GOT3 (cell line): Measurements from ENCODE around the gene LIMK1.
"Not testable (repeated sequence)": the region's sequence is repeated elsewhere in the genome, so short reads cannot be mapped to it uniquely, and the experiment has no call there.

Source experiments
- DNase-seq: peaks from one replicate; lab custom pipeline; 2025; ENCODE audit warnings: mixed read lengths; lab: John Stamatoyannopoulos, UW

Gene LIMK1

DNA sequence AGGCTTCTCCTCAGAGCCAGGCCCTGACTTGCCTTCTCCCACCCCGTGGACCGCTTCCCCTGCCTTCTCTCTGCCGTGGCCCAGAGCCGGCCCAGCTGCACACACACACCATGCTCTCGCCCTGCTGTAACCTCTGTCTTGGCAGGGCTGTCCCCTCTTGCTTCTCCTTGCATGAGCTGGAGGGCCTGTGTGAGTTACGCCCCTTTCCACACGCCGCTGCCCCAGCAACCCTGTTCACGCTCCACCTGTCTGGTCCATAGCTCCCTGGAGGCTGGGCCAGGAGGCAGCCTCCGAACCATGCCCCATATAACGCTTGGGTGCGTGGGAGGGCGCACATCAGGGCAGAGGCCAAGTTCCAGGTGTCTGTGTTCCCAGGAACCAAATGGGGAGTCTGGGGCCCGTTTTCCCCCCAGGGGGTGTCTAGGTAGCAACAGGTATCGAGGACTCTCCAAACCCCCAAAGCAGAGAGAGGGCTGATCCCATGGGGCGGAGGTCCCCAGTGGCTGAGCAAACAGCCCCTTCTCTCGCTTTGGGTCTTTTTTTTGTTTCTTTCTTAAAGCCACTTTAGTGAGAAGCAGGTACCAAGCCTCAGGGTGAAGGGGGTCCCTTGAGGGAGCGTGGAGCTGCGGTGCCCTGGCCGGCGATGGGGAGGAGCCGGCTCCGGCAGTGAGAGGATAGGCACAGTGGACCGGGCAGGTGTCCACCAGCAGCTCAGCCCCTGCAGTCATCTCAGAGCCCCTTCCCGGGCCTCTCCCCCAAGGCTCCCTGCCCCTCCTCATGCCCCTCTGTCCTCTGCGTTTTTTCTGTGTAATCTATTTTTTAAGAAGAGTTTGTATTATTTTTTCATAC lies 38.0 kb downstream of the LIMK1 start:
- DNase-seq = no peak

DNA sequence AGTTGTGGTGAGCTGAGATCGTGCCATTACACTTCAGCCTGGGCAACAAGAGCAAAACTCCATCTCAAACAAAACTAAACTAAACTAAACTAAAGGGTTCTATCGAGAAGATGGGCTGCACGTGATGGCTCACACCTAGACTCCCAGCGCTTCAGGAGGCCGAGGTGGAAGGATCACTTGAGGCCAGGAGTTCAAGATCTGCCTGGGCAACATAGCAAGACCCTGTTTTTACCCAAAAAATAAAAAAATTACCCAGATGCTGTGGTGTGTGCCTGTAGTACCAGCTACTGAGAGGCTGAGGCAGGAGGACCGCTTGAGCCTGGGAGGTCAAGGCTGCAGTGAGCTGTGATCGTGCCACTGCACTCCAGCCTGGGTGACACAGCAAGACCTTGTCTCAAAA lies 40.3 kb downstream of the LIMK1 start:
- not testable (repeated sequence) for DNase-seq

- no peak for DNase-seq
Measured at GRCh38 chr7:74126220-74126880, 42.7 kb downstream of the LIMK1 start.

- no peak for DNase-seq
Measured at GRCh38 chr7:74129887-74130286, 46.3 kb downstream of the LIMK1 start.

DNA sequence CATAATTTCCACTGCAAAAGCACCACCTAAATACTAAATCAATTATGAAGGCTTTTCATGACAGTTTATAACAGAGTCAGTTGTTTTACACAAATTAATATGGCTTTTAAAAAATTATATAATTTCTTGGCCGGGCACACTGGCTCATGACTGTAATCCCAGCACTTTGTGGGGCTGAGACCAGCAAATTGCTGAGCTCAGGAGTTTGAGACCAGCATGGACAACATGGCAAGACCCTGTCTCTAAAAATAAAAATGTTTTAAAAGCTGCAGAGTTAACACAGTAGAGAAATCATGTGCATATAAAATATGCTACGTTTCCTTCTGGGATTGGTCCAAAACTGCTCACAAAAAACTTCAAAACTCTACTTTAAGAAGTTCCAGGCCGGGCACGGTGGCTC lies 46.9 kb downstream of the LIMK1 start:
- DNase-seq = no peak

GRCh38 chr7:74134117-74134620 lies 50.6 kb downstream of the LIMK1 start:
- DNase-seq = no peak

DNA sequence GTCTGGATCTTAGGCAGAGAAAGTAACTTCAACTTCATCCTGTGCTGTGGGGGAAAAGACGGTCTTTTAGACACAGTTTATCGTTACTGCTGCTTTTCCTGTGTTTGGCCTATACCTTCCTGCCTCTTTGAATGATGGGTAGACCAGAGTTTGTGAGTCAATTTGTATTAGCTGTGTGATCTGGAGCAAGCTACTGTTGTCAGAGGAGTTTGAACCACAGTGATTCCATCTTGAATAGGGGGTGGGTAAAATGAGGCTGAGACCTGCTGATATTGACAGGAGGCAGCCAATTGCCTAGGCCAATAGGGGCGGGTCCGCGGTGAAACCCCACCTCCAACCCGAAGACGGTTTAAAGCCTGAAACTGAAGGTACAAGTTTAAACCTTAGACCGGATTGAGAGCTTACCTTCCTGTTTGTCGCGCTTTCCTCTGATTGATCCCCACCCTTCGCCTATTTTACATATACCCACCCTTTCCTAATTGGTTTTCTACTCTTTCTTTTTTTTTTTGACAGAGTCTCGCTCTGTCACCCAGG lies 54.8 kb downstream of the LIMK1 start:
- DNase-seq = no peak

- DNase-seq = no peak
Measured at GRCh38 chr7:74138945-74139843, 55.6 kb downstream of the LIMK1 start.

DNA sequence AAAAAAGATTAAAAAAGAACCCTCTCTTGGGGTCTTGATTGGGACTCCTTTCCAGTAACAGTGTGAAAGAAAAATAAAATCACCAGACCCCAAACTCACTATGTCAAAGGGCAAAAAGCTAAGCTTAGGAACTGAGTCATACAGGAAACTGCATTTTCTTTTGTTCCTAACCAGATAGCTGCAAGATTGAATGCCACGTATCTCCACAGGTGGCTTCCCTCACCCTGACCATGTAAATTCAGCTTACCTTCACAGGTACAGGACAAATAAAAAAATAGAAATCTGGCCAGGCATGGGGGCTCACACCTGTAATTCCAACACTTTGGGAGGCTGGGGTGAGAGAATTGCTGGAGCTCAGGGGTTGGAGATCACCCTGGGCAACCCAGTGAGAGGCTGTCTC lies 58.1 kb downstream of the LIMK1 start:
- no peak for DNase-seq

DNA sequence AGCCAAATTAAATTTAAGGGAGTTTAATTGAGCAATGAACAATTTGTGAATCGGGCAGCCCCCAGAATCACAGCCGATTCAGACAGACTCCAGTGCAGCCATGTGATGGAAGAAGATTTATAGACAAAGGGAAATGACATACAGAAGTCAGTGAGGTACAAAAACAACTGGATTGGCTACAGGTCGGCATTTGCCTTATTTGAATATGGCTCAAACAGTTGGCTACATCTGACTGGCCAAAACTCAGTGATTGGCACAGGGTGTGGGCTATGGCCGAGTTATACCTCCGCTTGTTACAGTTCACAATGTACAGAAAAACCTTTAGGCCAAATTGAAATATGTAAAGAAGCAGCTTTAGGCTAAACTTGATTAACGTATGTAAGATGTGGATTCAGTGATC lies 59.8 kb downstream of the LIMK1 start:
- DNase-seq = no peak

- DNase-seq = no peak
Measured at GRCh38 chr7:74148491-74148890, 64.9 kb downstream of the LIMK1 start.

GRCh38 chr7:74149071-74149470 lies 65.5 kb downstream of the LIMK1 start:
- no peak for DNase-seq

DNA sequence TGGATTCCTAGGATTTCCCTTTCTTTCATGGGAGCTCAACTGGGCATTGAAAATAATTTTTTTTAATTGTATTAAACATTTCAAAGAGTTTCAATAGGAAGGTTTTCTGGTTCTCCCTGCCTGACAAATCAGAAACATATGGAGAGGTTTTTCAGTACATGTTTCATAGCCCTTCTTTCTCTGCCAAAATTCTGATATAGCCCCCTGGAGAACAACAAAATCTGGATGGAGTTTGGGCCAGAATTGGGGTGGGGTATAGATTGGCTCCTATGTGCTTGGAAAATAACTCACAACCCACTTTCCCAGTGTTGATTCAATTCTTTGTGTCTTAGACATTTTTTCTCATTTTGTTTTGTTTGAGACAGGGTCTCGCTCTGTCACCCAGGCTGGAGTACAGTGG lies 66.0 kb downstream of the LIMK1 start:
- DNase-seq = no peak

DNA sequence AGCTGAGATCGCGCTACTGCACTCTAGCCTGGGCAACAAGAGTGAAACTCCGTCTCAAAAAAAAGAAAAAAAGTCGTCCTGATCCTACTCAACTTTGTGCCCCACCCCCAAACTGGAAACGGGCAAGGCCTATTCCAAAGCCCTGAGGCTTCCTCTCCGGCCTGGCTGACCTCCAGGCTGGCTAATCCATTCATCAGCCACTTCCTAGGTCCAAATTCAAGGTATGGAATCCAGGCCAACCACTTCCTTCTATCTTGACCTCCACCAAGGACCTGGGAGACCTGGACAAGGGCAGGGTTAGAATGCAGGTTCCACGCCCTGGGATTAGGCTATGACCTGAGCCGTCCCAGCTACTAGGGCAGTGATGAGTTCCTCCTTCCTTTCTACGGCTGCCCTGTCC lies 70.1 kb downstream of the LIMK1 start:
- no peak for DNase-seq

GRCh38 chr7:74155810-74156395 lies 72.3 kb downstream of the LIMK1 start:
- DNase-seq = no peak

DNA sequence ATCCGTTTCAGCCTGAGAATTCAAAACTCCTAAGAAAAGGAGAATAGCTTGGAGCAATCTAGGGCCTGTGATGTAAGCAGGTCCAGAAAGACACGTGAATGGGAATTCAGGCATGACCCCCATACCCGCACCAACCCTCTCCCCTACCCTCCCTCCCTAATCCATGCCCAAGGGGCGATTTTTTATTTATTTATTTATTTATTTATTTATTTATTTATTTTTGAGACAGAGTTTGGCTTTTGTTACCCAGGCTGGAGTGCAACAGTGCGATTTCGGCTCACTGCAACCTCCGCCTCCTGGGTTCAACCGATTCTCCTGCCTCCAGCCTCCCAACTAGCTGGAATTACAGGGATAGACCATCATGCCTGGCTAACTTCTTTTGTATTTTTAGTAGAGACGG lies 74.0 kb downstream of the LIMK1 start:
- DNase-seq = no peak

DNA sequence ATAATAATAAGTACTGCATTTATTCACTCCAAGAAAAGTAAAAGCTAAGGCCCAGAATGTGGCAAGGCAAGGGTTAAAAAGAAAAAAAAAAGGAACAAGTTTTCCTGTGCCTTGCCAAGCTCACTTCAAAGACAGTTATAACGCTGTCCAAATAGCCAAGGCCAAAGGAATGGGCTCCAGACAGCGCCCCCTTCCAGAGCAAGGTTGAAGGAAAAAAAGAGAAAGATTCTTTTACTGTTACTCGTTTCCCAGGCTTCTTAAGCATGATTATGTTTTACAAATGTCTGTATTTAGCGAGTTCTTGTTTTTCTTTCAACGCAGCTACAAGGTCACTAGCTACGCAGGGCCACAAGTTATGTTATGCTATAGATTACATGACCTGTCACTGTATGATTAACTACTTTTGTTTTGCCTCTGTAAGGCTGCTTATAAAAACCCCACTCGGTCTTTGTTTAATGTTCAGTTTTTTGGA lies 81.4 kb downstream of the LIMK1 start:
- DNase-seq = no peak

GRCh38 chr7:74165867-74166593 lies 82.4 kb downstream of the LIMK1 start:
- no peak for DNase-seq

DNA sequence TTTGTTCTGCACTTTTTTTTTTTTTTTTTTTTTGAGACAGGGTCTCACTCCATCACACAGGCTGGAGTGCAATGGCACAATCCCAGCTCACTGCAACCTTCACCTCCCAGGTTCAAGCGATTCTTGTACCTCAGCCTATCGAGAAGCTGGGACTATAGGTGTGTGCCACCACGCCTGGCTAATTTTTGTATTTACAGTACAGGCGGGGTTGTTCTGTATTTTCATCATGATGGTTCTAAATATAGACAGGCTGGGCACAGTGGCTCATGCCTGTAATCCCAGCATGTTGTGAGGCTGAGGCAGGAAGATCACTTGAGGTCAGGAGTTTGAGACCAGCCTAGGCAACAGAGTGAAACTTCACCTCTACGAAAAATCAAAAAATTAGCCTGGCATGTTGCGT lies 83.7 kb downstream of the LIMK1 start:
- DNase-seq = not testable (repeated sequence)
